H9 (cell line): ENCODE measurements around the gene KCNS3. TPM values are rescaled to one million over a fixed set of nuclear protein-coding genes. Genes with fewer than 3 reads are reported as not detected.

Source experiments
- DNase-seq: peaks from one replicate; pipeline ENCODE4 v3.0.0-alpha.2; 2017
- H2AFZ ChIP-seq: one replicate; pipeline ENCODE4 v1.6.1; 2013; ENCODE audit warnings: mild to moderate bottlenecking, low read length, control low read depth, moderate library complexity
- H2AK5ac ChIP-seq: 2 replicates; pipeline ENCODE4 v1.6.1; 2013; ENCODE audit warnings: low read length, control low read depth, mixed read lengths; ENCODE audit not compliant: insufficient read length
- H2BK120ac ChIP-seq: one replicate; pipeline ENCODE4 v1.6.1; 2013; ENCODE audit warnings: low read depth, mild to moderate bottlenecking, low read length, control low read depth, inconsistent platforms; ENCODE audit not compliant: poor library complexity, severe bottlenecking
- H2BK12ac ChIP-seq: 2 replicates; pipeline ENCODE4 v1.6.1; 2013; ENCODE audit warnings: low read length, control low read depth, mixed read lengths, low read depth; ENCODE audit not compliant: insufficient read length
- H2BK15ac ChIP-seq: 2 replicates; pipeline ENCODE4 v1.6.1; 2013; ENCODE audit warnings: low read depth, low read length, control low read depth
- H2BK20ac ChIP-seq: one replicate; pipeline ENCODE4 v1.6.1; 2013; ENCODE audit warnings: low read depth, mild to moderate bottlenecking, low read length, control low read depth, inconsistent platforms; ENCODE audit not compliant: poor library complexity, severe bottlenecking
- H2BK5ac ChIP-seq: 2 replicates; pipeline ENCODE4 v1.6.1; 2013; ENCODE audit warnings: low read length, control low read depth, mixed read lengths; ENCODE audit not compliant: insufficient read length
- H3K14ac ChIP-seq: 2 replicates; pipeline ENCODE4 v1.6.1; 2013; ENCODE audit warnings: low read length, control low read depth; ENCODE audit not compliant: insufficient read depth
- H3K18ac ChIP-seq: 2 replicates; pipeline ENCODE4 v1.6.1; 2013; ENCODE audit warnings: low read depth, mild to moderate bottlenecking, mixed read lengths, low read length, control low read depth; ENCODE audit not compliant: insufficient read length
- H3K23ac ChIP-seq: 2 replicates; pipeline ENCODE4 v1.6.1; 2013; ENCODE audit warnings: low read length, control low read depth, mixed read lengths, low read depth; ENCODE audit not compliant: insufficient read length
- H3K23me2 ChIP-seq: 2 replicates; pipeline ENCODE4 v1.6.1; 2013; ENCODE audit warnings: low read depth, mild to moderate bottlenecking, mixed read lengths, low read length, control low read depth; ENCODE audit not compliant: insufficient read length, poor library complexity, severe bottlenecking
- H3K27ac ChIP-seq: 2 replicates; pipeline ENCODE4 v1.5.1; 2013; ENCODE audit warnings: low read length, control low read depth, mixed read lengths, low read depth; ENCODE audit not compliant: insufficient read length
- H3K27me3 ChIP-seq: 2 replicates; pipeline ENCODE4 v1.6.1; 2013; ENCODE audit warnings: low read length, control low read depth, inconsistent platforms; ENCODE audit not compliant: insufficient read depth
- H3K4ac ChIP-seq: 2 replicates; pipeline ENCODE4 v1.6.1; 2013; ENCODE audit warnings: low read depth, mild to moderate bottlenecking, control low read depth, inconsistent platforms, low read length, moderate library complexity
- H3K4me1 ChIP-seq: 2 replicates; pipeline ENCODE4 v1.6.1; 2013; ENCODE audit warnings: low read length, control low read depth, inconsistent platforms; ENCODE audit not compliant: insufficient read depth
- H3K4me2 ChIP-seq: 2 replicates; pipeline ENCODE4 v1.6.1; 2013; ENCODE audit warnings: low read length, control low read depth, mixed read lengths; ENCODE audit not compliant: insufficient read length, insufficient read depth
- H3K56ac ChIP-seq: 2 replicates; pipeline ENCODE4 v1.6.1; 2013; ENCODE audit warnings: low read depth, mild to moderate bottlenecking, mixed read lengths, low read length, control low read depth; ENCODE audit not compliant: insufficient read length
- H3K79me1 ChIP-seq: 2 replicates; pipeline ENCODE4 v1.6.1; 2013; ENCODE audit warnings: low read depth, mild to moderate bottlenecking, moderate library complexity, low read length, control low read depth, inconsistent platforms; ENCODE audit not compliant: insufficient read depth, poor library complexity, severe bottlenecking
- H3K79me2 ChIP-seq: 2 replicates; pipeline ENCODE4 v1.6.1; 2013; ENCODE audit warnings: low read length, control low read depth, inconsistent platforms; ENCODE audit not compliant: insufficient read depth
- H3K9ac ChIP-seq: 2 replicates; pipeline ENCODE4 v1.6.1; 2013; ENCODE audit warnings: low read length, control low read depth, mixed read lengths; ENCODE audit not compliant: insufficient read length; ENCODE audit errors: extremely low read depth
- H3K9me3 ChIP-seq: one replicate; pipeline ENCODE4 v1.6.1; 2013; ENCODE audit warnings: low read depth, low read length, inconsistent platforms; ENCODE audit not compliant: control insufficient read depth
- H3T11ph ChIP-seq: one replicate; pipeline ENCODE4 v1.6.1; 2013; ENCODE audit warnings: mild to moderate bottlenecking, low read length, control low read depth, inconsistent platforms
- H4K20me1 ChIP-seq: one replicate; pipeline ENCODE4 v1.6.1; 2013; ENCODE audit not compliant: control insufficient read depth, insufficient read length, insufficient read depth
- H4K5ac ChIP-seq: 2 replicates; pipeline ENCODE4 v1.6.1; 2013; ENCODE audit warnings: low read depth, mild to moderate bottlenecking, mixed read lengths, low read length, control low read depth; ENCODE audit not compliant: insufficient read length
- H4K8ac ChIP-seq: replicated peaks from 2 replicates; pipeline ENCODE4 v1.6.1; 2013; ENCODE audit warnings: low read length, control low read depth, mixed read lengths, low read depth; ENCODE audit not compliant: insufficient read length
- H4K91ac ChIP-seq: 2 replicates; pipeline ENCODE4 v1.6.1; 2013; ENCODE audit warnings: low read depth, mild to moderate bottlenecking, moderate library complexity, mixed read lengths, low read length, control low read depth; ENCODE audit not compliant: insufficient read length
- H3K27ac Mint-ChIP-seq, 3 experiments: 2 replicates in 2 of 3; 3 replicates in 1 of 3; pipeline ENCODE4 v1.8.0; 2020 to 2021; ENCODE audit warnings: mixed read lengths in 3 of 3, mild to moderate bottlenecking in 1 of 3, moderate library complexity in 1 of 3
- H3K27me3 Mint-ChIP-seq: 2 replicates; pipeline ENCODE4 v1.8.0; 2021; ENCODE audit warnings: low read depth, mild to moderate bottlenecking, moderate library complexity, mixed read lengths
- H3K36me3 Mint-ChIP-seq, 3 experiments: 2 replicates in 2 of 3; 3 replicates in 1 of 3; pipeline ENCODE4 v1.8.0; 2020 to 2021; ENCODE audit warnings: low read depth in 3 of 3, mixed read lengths in 3 of 3; ENCODE audit not compliant: insufficient read depth in 1 of 3
- H3K4me1 Mint-ChIP-seq, 2 experiments: 2 replicates each; pipeline ENCODE4 v1.8.0; 2020; ENCODE audit warnings: mixed read lengths in 2 of 2
- H3K4me3 Mint-ChIP-seq, 2 experiments: 2 replicates in 1 of 2; 3 replicates in 1 of 2; pipeline ENCODE4 v1.8.0; 2020 to 2021; ENCODE audit warnings: mild to moderate bottlenecking in 2 of 2, mixed read lengths in 2 of 2, moderate library complexity in 1 of 2
- H3K9me3 Mint-ChIP-seq, 2 experiments: 2 replicates in 1 of 2; 3 replicates in 1 of 2; pipeline ENCODE4 v1.8.0; 2020; ENCODE audit warnings: mild to moderate bottlenecking in 2 of 2, mixed read lengths in 2 of 2, moderate library complexity in 1 of 2
- WGBS: extraction: QIAGEN DNeasy Blood & Tissue Kit; methylation state at CpG from one replicate; pipeline ENCODE4 v1.1.7; 2013; ENCODE audit warnings: missing lambda C conversion rate, low lambda C conversion rate, mixed read lengths; ENCODE audit not compliant: insufficient read length; ENCODE audit errors: extremely low coverage; 5-methylcytosine and 5-hydroxymethylcytosine counted together
- total RNA-seq: library from RNA; stranded (reverse); gene quantifications from 2 replicates; pipeline ENCODE4 v1.2.1, GENCODE V29; 2021
- TF ChIP-seq, protein P1 (sequence below): fragments of 200-600 bp; sonication (generic); conservative IDR thresholded peaks from 3 replicates; pipeline ENCODE4 v1.8.0; 2021; ENCODE audit warnings: antibody characterized with exemption, mild to moderate bottlenecking

The KCNS3 gene
- total RNA-seq, 1 experiment from 2014 or later: 8.0 TPM

DNA sequence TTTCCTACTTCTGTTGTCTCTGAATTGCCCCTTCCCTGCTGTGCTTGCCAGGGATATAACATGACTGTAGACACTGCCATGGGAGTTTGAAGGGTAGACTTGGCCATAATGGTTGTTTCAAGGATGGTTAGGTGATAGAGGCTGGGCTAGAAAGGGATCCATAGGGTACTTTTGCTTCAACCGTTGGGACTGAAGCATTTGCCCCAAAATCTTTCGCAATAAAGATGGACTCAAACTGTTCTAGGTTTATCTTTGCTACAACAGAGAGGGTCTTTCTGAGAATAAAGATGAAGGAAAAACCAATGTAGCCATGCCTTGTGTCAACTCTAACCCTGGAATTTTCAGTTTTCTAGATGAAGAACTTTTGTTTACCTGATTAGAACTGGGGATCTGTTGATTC lies 35.0 kb upstream of the KCNS3 start:
- H3K4ac ChIP-seq: no peak overlapping the region
- H3K9me3 ChIP-seq: no peaks in the 10 kb centered on the region
- H3K4me1 Mint-ChIP-seq: no peaks in the 10 kb centered on the region
- H3K56ac ChIP-seq: no peak overlapping the region
- no peaks in the 10 kb centered on the region for H3K9me3 Mint-ChIP-seq
- H3K27me3 ChIP-seq: no peaks in the 10 kb centered on the region
- no peaks in the 10 kb centered on the region for H3K79me2 ChIP-seq
- no peak overlapping the region for H3K18ac ChIP-seq
- H3K4me1 ChIP-seq: no peaks in the 10 kb centered on the region
- H3T11ph ChIP-seq: no peak overlapping the region
- WGBS: no CpG with 5 or more reads among the region's 2 CpGs
- H2AK5ac ChIP-seq: no peak overlapping the region
- TF ChIP-seq, protein P1, sequence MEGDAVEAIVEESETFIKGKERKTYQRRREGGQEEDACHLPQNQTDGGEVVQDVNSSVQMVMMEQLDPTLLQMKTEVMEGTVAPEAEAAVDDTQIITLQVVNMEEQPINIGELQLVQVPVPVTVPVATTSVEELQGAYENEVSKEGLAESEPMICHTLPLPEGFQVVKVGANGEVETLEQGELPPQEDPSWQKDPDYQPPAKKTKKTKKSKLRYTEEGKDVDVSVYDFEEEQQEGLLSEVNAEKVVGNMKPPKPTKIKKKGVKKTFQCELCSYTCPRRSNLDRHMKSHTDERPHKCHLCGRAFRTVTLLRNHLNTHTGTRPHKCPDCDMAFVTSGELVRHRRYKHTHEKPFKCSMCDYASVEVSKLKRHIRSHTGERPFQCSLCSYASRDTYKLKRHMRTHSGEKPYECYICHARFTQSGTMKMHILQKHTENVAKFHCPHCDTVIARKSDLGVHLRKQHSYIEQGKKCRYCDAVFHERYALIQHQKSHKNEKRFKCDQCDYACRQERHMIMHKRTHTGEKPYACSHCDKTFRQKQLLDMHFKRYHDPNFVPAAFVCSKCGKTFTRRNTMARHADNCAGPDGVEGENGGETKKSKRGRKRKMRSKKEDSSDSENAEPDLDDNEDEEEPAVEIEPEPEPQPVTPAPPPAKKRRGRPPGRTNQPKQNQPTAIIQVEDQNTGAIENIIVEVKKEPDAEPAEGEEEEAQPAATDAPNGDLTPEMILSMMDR: no peak
- peaks cover 2% of the 10 kb centered on the region; the same call in 1 of the 2 replicates for H3K27me3 Mint-ChIP-seq
- H3K4me3 Mint-ChIP-seq: no peak overlapping the region
- H2BK15ac ChIP-seq: no peak overlapping the region
- H3K79me1 ChIP-seq: no peaks in the 10 kb centered on the region
- no peak overlapping the region for H2BK120ac ChIP-seq
- H3K27ac Mint-ChIP-seq: no peak overlapping the region
- no peak overlapping the region for H2BK20ac ChIP-seq
- H2BK12ac ChIP-seq: no peak overlapping the region
- no peak overlapping the region for H3K9ac ChIP-seq
- no peaks in the 10 kb centered on the region for H3K36me3 Mint-ChIP-seq
- no peak overlapping the region for H3K23ac ChIP-seq
- no peak for DNase-seq
- H3K4me2 ChIP-seq: no peak overlapping the region
- no peak overlapping the region for H3K14ac ChIP-seq
- H4K91ac ChIP-seq: no peak overlapping the region
- no peak overlapping the region for H4K5ac ChIP-seq
- H3K23me2 ChIP-seq: no peaks in the 10 kb centered on the region
- H4K8ac ChIP-seq: no peak overlapping the region
- no peak overlapping the region for H2BK5ac ChIP-seq
- H4K20me1 ChIP-seq: no peaks in the 10 kb centered on the region
- H3K27ac ChIP-seq: no peak overlapping the region
- H2AFZ ChIP-seq: no peak overlapping the region
